ENCODE measurements around the gene PARK7.

PARK7 gene

GRCh38 chr1:8025671-8026144, 64.2 kb downstream of the PARK7 start:
- no peak overlapping the region for H3K4me2 ChIP-seq (ENCODE audit: low read depth, low read length, poor library complexity, severe bottlenecking)
- no peaks in the 10 kb centered on the region for H3K27me3 ChIP-seq (ENCODE audit: low read length)
- no peak overlapping the region for H3K4me3 ChIP-seq (ENCODE audit: insufficient read depth, low read length, poor library complexity, severe bottlenecking)
- no peak overlapping the region for H3K9ac ChIP-seq (ENCODE audit: low read length)
- no peak overlapping the region for H3K27ac ChIP-seq (ENCODE audit: low read depth, low read length)
- H3K79me2 ChIP-seq (ENCODE audit: insufficient read depth, low read length): no peaks in the 10 kb centered on the region
- H2AFZ ChIP-seq (ENCODE audit: low read depth, low read length, severe bottlenecking): no peak overlapping the region
- H3F3A ChIP-seq (ENCODE audit: insufficient read depth): no peaks in the 10 kb centered on the region
- no peaks in the 10 kb centered on the region for H3K9me2 ChIP-seq (replicated peaks; ENCODE audit: insufficient read depth, low read length)
- no peaks in the 10 kb centered on the region for H4K20me1 ChIP-seq (ENCODE audit: low read depth, low read length)
- TF ChIP-seq CTCF (IDR thresholded peaks at IDR 0.05; ENCODE audit: insufficient read depth, low read length, poor library complexity, severe bottlenecking) (no peak), EZH2phosphoT487 (conservative IDR thresholded peaks at IDR 0.05; ENCODE audit: low read length) (no peak)
- no peaks in the 10 kb centered on the region for H3K36me3 ChIP-seq (ENCODE audit: low read length)
- no peaks in the 10 kb centered on the region for H3K9me3 ChIP-seq (ENCODE audit: insufficient read depth, low read length)

GRCh38 chr1:8026153-8026975, 64.9 kb downstream of the PARK7 start, which contains the start of gene ERRFI1:
Gene ERRFI1 (minus strand): TSS chr1:8026309. CDS start chr1:8015619, 10,690 bp downstream.
- Histone ChIP-seq H3K27me3 (ENCODE audit: low read length) (no peaks in the 10 kb centered on the region), H3K9ac (ENCODE audit: low read length) (no peak within 1 kb of the TSS), H3K9me3 (ENCODE audit: insufficient read depth, low read length) (no peaks in the 10 kb centered on the region), H3F3A (ENCODE audit: insufficient read depth) (no peaks in the 10 kb centered on the region), H2AFZ (ENCODE audit: low read depth, low read length, severe bottlenecking) (no peak within 1 kb of the TSS), H3K27ac (ENCODE audit: low read depth, low read length) (no peak within 1 kb of the TSS), H3K4me3 (ENCODE audit: insufficient read depth, low read length, poor library complexity, severe bottlenecking) (no peak within 1 kb of the TSS), H4K20me1 (ENCODE audit: low read depth, low read length) (no peaks in the 10 kb centered on the region), H3K9me2 (replicated peaks; ENCODE audit: insufficient read depth, low read length) (no peaks in the 10 kb centered on the region), H3K36me3 (ENCODE audit: low read length) (no peaks in the 10 kb centered on the region), H3K79me2 (ENCODE audit: insufficient read depth, low read length) (no peaks in the 10 kb centered on the region), H3K4me2 (ENCODE audit: low read depth, low read length, poor library complexity, severe bottlenecking) (no peak within 1 kb of the TSS)
- TF ChIP-seq EZH2phosphoT487 (conservative IDR thresholded peaks at IDR 0.05; ENCODE audit: low read length): no peak
- no peak for TF ChIP-seq CTCF (IDR thresholded peaks at IDR 0.05; ENCODE audit: insufficient read depth, low read length, poor library complexity, severe bottlenecking)

GRCh38 chr1:8026976-8027747, 65.7 kb downstream of the PARK7 start:
- Histone ChIP-seq H3F3A (ENCODE audit: insufficient read depth) (no peaks in the 10 kb centered on the region), H3K9ac (ENCODE audit: low read length) (no peak overlapping the region), H3K9me3 (ENCODE audit: insufficient read depth, low read length) (no peaks in the 10 kb centered on the region), H3K4me3 (ENCODE audit: insufficient read depth, low read length, poor library complexity, severe bottlenecking) (no peak overlapping the region), H3K36me3 (ENCODE audit: low read length) (no peaks in the 10 kb centered on the region), H3K9me2 (replicated peaks; ENCODE audit: insufficient read depth, low read length) (no peaks in the 10 kb centered on the region), H4K20me1 (ENCODE audit: low read depth, low read length) (no peaks in the 10 kb centered on the region), H2AFZ (ENCODE audit: low read depth, low read length, severe bottlenecking) (no peak overlapping the region), H3K27me3 (ENCODE audit: low read length) (no peaks in the 10 kb centered on the region), H3K79me2 (ENCODE audit: insufficient read depth, low read length) (no peaks in the 10 kb centered on the region), H3K4me2 (ENCODE audit: low read depth, low read length, poor library complexity, severe bottlenecking) (no peak overlapping the region), H3K27ac (ENCODE audit: low read depth, low read length) (no peak overlapping the region)
- TF ChIP-seq CTCF (IDR thresholded peaks at IDR 0.05; ENCODE audit: insufficient read depth, low read length, poor library complexity, severe bottlenecking) (no peak), EZH2phosphoT487 (conservative IDR thresholded peaks at IDR 0.05; ENCODE audit: low read length) (no peak)

Data from SU-DHL-6 (cell line).